GM21390 (cell line): Measurements from ENCODE around the gene C9orf78.

Experiments
- ATAC-seq: cut with Tn5 transposase; IDR thresholded peaks from one replicate; pipeline ENCODE4 v1.9.1; 2021; ENCODE audit not compliant: unreplicated experiment

C9orf78 gene, protein sequence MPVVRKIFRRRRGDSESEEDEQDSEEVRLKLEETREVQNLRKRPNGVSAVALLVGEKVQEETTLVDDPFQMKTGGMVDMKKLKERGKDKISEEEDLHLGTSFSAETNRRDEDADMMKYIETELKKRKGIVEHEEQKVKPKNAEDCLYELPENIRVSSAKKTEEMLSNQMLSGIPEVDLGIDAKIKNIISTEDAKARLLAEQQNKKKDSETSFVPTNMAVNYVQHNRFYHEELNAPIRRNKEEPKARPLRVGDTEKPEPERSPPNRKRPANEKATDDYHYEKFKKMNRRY

DNA sequence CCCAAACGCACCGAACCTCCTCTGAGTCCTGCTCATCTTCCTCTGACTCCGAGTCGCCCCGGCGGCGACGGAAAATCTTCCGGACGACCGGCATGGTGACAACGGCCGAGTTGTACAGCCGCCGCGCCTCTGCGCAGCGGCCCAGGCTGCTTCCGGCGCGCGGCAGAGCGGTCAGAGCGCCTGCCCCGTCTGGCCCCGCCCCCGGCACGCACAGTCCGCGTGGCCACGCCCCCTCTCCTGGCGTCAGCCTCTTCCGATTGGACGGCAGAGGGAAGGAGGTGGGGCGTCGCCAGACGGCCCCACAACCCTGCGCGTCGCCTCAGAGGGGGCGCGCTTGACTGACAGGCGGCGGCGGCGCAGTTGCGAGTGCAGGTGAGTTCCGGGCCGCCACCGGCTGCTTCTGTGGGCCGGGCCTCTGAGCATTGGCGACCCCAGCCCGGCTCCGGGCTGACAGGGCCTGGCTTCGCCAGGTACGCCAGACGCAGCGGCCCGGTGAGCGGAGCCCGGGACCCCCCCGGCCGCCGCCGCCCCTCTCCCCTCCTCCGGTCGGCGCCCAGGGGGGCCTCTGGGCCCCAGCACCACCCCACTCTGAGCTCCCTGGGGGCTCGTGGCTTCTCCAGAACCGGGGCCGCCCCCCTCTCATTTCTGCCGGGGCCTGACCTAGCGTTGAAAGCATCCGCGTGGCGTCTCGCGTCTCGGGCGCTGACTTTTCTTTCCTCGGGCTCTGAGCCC, at the start of gene C9orf78, which contains the start of gene USP20:
C9orf78 (minus strand) TSS at position 148 of the 732 bp plus-strand sequence; CDS start at position 94, 54 bp downstream.
USP20 (plus strand) TSS at position 331 of the 732 bp plus-strand sequence. CDS start 17,098 bp downstream, outside the sequence.
- peak; percentile 91 for ATAC-seq

DNA sequence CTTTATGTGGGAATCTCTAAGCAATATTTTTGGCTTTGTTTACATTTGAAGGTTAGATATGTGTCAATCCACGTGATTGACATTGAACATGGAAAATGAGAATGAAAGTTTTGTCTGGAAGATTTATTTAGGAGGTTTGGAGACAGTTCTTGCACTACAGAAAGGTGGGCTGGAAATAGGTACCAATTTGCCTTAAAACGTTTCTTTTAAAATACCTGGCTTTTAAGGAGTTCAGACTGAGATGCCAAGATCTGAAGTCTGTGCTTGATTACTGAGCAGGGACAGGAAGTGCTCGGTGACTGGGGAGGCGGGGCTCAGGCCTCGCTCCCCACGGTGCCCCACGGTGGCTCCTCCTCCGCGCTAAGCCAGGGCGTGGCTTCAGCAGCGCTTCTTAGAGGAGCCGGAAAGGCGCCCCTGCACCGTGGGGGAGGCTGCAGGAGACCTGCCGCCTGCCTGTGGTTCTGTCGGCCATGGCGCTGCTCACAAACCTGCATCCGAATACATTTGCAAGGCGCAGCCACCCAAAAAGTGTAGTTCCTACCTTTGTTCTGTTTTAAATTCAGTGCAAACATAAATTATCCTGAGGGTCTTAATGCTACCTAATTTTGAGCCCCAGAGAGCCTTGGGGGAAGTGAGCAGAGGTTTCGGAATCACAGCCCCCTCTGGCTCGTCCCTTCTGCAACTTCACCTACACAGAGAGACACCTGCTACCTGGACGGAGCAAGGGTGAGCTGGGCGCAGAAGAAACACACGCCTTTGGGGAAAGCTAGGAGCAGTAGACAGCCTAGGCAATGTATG, 49.3 kb upstream of the C9orf78 start:
- ATAC-seq = peak; percentile 47

DNA sequence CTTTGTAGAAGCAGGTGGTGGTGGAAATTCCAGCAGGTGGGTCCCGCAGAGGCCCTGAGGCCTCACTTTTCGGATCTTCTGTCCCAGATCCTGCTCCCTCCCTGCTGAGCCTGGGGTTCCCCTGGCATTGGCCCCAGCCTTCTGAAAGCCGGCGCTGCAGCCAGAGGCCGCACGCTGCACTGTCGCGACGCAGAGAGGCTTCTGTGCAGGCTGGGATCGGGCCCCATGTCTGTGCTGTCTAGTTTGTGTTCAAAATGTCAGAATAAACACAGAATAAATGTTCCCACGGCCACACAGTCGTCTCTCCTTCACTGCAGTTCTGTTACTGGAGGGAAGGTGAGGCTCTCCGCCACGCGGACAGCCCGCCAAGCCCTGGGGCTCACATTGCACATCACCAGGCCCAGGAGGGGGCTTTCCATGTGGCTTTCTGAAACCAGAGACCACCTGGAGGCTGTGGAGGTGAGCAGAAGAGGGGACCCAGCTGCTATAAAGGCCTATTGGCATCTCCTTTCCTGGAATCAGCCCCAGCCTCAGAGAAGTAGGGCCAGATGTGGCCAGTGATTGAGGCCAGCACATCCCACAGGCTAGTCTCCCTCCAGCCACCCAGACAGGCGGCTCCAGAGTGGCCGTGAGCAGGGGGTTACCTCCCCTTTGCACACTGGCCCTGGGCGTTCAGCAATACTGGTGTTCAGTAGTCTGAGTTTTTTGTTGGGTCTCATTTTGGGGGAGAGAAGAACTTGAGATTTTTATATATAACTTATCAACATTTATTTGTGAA, 46.7 kb upstream of the C9orf78 start:
- no peak for ATAC-seq

DNA sequence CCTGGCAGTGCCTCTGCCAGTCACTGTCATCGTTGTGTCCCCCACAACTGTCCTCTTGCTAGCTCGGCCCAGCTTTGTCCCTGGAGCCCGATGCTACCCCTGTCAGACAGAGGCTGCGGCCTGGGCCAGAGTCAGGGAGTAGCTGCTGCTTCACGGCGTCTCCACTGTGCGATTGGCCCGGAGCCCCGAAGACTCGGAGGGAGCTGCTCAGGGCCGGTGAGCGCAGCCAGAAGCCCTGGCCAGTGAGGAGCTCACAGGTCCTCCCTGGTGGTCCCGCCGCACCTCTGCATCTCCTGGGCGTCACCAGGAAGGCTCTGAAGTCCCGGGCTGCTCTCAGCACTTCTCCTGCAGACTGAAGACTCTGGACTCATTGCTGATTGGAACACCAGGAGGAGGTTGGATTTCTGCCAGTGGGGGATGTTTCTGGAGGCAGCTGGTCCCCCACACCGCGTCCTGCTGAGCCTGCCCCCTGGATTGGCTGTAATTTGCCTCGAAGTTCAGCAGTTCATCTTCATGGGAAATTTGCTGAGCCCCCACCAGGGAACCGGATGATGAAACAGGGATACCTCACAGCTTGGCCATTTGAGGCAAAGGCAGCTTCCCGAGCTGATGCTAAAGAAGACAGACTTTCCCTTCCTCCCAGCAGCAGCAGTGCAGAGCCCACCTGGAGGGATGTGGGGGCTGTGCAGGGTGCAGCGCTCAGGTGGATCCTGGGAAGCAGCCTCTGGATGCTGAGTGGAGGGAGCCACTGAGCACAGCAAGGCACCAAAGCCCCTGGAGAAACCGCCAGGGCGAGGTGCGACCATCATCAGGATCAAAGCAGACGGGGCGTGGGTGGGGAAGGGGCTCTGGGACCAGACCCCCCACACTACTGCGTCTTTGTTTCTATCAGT, 45.8 kb upstream of the C9orf78 start:
- ATAC-seq = no peak

DNA sequence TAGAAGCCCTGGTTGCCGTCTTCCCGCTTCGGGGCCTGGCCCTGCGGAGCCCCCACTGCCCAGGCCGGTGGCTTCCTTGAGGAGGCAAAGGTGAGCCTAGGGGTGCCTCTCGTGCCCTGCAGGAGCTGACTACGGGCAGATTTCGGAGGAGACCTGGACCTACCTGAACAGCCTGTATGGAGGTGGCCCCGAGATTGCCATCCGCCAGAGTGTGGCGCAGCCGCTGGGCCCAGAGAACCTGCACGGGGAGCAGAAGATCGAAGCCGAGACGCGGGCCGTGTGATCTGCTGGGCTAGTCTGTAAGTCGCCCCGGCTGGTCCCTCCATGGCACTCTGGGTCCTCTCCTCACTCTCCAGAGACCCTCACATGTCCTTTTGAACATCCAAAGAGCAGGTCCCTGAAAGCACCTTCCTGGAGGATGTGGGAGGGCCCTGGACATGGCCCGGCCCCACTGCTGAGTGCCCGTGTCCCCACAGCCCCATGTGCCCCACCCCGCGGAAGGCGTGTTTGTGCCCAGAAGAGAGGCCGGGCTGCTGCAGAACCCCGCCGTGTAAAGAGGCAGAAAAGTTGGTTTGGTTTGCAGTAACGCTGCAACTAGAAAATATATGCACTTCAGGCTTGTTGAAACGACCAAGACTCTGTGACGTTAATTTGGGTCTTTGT, 45.0 kb upstream of the C9orf78 start:
- no peak for ATAC-seq

DNA sequence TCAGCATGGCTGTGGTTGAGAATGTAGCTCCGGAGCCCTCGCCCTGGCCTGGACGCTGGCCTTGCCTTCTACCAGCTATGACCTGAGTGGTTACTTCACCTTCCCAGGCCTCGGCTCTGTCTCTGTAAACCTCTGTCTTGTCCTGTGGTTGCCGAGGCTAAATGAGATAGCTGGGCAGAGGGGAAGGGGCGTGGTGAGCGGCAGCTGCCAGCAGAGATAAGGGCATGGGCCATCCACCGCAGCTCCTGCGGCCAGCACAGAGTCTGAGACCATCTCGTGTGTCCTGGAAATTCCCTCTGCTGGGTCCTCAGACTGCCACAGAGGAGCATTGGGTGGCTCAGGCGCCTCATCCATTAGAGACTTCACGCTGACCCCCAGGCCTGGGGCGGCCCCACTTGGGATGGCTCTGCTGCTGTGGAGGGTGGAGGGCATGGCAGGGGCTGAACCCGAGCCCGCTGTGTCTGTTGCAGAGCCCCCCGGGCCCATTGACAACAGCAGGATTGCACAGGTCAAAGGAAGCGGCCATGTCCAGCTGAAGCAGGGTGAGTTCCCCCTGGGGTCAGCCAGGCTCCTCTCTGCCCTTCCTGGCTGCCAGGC, 44.1 kb upstream of the C9orf78 start:
- ATAC-seq = no peak

DNA sequence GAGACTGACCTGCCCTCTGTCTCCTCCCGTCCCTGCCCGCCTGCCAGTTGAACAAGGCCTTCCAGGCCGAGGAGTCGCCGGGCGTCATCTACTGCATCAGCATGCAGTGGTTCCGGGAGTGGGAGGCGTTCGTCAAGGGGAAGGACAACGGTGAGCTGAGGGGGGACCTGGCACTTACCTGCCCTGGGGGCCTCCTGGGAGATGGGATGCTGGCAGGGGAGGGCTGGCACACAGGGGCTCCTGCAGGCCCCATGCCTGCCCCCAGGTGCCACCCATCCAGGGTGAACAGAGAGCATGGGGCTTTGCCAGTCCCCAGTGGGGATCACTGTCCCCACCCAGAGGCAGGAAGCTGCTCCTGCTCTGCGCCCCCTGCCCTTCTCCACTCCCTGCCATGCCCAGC, 43.2 kb upstream of the C9orf78 start:
- no peak for ATAC-seq

DNA sequence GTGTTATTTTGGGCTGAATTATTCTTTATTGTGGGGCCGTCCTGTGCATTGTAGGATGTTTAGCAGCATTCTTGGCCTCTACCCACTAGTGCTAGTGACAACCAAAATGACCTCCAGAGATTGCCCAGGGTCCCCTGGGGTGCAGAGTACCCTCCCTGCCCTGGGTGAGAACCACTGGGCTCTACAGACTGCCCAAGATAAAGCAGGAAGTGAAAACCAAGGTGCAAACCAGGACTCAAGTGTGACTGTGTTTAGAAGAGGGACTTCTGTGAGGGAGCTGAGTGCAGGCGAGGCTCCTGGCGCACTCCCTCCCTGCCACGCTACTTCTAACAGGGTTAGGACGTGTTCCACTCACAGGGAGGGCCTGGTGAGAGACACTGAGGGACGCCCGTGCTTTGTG, 41.7 kb upstream of the C9orf78 start:
- ATAC-seq = no peak

DNA sequence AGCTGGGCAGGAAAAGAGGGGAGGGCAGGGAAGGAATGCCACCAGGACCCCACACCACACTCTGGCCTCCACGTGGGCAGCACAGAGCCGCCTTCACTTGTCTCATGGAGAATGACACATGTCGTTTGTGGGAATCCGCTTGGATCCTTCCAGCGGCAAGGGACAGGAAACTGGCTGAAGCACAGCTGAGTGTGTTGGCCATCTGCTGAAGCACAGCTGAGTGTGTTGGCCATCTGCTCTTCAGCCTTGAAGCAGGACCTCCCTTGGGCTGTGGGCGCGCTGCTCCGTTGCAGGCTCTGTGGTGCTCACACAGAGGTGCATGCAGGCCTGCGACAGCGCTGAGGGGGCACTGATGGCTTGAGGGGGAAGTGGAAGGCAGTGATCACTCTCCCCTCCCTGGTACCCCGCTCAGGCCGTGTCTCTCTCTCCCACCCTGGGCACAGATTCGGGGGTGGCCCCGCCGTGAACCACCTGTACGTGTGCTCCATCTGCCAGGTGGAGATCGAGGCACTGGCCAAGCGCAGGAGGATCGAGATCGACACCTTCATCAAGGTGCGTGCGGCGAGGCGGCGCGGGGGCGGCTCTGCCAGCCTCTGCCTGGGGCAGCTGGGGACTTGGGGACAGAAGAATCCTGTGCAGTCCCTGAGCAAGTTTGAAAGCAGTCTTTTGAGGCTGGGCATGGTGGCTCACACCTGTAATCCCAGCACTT, 40.8 kb upstream of the C9orf78 start:
- no peak for ATAC-seq

DNA sequence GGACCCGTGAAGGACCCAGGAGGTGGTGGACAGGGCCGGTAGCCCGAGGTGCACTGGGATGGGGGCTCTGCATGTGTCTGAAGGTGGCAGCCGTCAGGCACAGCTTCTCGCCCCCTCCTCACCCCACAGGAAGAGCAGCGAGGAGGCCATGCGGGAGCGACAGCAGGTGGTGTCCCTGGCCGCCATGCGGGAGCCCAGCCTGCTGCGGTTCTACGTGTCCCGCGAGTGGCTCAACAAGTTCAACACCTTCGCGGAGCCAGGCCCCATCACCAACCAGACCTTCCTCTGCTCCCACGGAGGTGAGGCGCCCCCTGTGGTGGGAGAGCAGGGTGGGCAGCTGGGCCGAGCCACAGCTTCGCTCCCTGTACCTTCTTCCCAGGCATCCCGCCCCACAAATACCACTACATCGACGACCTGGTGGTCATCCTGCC, 40.1 kb upstream of the C9orf78 start:
- ATAC-seq = no peak

DNA sequence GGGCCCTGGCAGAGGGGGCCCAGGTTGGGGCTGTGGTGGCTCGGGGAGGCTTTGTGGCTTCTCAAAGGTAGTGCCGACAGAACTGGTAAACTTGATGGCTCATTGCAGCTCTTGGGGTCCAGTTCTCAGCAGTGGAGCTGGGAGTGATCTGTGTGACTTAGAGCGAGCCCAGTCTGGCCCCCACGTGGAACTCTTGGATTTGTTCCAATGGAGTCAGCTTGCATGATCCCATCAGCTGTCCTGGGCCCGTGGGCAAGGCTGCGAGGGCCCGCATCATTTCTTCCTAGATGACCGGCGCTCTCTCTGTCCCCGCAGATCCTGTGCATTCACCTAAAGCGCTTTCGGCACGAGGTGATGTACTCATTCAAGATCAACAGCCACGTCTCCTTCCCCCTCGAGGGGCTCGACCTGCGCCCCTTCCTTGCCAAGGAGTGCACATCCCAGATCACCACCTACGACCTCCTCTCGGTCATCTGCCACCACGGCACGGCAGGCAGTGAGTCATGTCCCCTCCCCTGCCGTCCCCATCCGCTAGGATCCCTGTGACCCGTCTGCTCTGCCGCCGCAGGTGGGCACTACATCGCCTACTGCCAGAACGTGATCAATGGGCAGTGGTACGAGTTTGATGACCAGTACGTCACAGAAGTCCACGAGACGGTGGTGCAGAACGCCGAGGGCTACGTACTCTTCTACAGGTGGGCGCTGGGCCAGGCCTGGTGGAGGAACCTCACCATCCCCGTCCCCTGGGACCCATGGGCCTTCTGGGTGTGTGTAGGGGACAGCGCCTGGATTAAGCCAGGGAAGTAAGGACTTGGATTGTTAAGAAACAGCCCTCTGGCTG, 39.4 kb upstream of the C9orf78 start:
- ATAC-seq = no peak

DNA sequence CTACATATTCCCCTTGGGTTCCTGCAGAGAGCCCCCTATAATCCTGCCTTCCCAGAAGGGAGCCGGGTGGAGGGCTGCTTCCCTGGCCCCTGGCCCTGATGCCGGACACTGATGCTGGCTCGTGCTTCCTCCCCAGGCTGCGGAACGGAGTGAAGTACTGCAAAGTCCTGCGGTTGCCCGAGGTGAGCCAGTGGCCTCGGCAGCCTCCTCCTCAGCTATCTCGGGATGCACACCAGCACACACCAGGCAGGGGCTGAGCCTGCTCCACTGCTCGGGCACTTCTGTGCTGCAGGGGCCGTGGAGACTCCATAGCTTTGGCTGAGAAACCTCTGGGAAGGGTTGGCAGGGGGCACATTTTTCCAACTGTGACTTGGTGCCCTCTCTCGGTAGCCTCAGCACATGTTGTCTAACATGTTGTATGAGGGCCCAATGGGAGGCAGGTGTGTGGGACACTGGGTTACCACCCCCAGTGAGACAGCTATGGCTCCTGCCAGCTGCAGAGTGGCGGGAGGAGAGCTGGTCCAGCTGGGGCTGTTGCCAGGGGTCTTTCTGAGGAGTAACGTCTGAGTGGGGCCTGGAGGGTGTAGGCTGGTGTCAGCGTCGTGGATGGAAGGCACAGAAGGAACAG, 38.6 kb upstream of the C9orf78 start:
- ATAC-seq = no peak

DNA sequence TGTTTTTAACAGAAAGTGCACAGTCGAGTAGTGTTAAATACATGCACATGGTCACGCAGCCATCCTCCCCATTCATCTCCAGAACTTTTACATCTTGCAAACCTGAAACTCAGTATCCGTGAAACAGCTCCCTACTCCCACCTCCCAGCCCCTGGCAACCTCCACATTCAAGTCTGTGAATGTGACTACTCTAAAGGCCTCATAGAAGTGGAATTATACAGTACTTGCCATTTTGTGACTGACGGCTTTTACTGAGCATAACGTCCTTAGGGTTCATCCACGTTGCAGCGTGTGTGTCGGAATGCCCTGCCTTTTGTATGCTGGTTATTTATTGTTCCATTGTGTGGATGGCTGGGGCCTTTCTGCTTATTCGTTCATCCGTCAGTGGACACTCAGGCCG, 36.0 kb upstream of the C9orf78 start:
- ATAC-seq = no peak

DNA sequence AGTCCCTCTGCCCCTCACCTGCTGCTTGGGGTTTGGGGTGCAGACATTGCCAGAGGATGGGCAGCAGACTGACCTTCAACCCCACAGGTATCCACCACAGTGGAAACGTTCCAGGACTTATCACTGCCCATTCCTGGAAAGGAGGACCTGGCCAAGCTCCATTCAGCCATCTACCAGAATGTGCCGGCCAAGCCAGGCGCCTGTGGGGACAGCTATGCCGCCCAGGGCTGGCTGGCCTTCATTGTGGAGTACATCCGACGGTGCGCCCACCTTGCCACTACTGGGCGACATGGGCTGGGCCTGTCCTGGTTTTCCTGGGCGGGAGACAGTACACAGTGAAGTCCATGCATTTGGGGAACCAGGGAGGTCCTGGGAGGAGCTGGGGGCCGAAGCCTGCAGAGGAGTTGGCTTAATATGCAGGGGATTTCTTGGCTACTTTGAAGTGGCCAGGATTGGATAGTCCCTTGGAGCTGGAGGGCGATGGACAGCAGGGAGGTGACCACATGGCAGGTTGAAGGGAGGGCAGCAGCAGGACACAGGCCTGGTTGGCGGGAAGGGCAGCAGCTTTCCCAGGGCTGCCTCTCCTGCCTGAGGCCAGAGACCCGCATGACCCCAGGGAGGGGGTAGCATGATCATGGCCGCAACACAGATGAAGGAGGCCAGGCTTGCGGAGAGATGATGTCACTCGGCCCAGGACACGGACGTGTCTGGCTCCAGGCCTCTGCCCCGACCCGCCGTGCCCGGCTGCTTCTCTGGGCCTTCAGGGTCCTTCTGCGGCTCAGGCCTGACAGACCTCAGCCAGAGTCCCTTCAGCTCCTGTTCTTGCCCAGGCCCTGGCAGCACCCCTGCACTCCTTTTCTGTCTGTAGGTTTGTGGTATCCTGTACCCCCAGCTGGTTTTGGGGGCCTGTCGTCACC, 34.8 kb upstream of the C9orf78 start:
- no peak for ATAC-seq

DNA sequence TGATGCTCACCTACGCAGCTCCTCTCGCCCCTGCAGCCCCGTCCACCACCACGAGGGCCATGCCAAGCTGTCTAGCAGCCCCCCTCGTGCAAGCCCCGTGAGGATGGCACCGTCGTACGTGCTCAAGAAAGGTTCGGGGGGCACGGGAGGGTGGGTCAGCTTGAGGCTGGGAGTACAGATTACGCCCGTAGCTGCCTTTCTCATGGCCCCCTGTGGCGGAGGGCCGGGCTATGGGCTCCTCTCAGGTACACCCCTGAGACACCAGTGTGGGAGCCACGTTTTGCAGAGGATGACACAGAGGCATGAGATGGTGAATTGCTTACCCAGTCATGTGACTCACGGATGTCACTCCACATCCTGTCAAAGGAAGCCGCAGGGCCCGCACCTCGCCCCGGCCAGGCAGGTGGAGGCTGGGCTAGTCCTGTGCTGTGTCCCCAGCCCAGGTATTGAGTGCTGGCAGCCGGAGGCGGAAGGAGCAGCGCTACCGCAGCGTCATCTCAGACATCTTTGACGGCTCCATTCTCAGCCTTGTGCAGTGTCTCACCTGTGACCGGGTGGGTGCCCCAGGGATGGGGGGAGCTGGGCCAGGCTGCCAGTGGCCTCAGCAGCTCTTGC, 33.9 kb upstream of the C9orf78 start:
- no peak for ATAC-seq
